Mucosa of descending colon (tissue), 3 donors: ENCODE measurements around the gene ABCB4. TPM values are rescaled to one million over a fixed set of nuclear protein-coding genes. Genes with fewer than 3 reads are reported as not detected.

Source experiments
- ATAC-seq: fragments of 200-7000 bp; cut with Tn5 transposase; one replicate; pipeline ENCODE4 v1.9.1; 2020; ENCODE audit warnings: mild to moderate bottlenecking, moderate library complexity
- DNase-seq, 3 donors: peaks; one replicate each; pipeline ENCODE4 v3.0.0-alpha.2; 2020
- H3K36me3 ChIP-seq: fragments of 200-600 bp; one replicate; pipeline ENCODE4 v1.8.0; 2021; ENCODE audit warnings: low read depth, mild to moderate bottlenecking
- H3K4me1 ChIP-seq: fragments of 200-600 bp; one replicate; pipeline ENCODE4 v1.8.0; 2021; ENCODE audit warnings: low read depth, mild to moderate bottlenecking
- H3K4me3 ChIP-seq: fragments of 200-600 bp; one replicate; pipeline ENCODE4 v1.8.0; 2021; ENCODE audit warnings: mild to moderate bottlenecking
- H3K9me3 ChIP-seq: fragments of 200-600 bp; one replicate; pipeline ENCODE4 v1.8.0; 2021; ENCODE audit warnings: mild to moderate bottlenecking
- intact Hi-C, 2 donors: fragments of 100-400 bp; cut with DNase I in 1 of 2; cut with micrococcal nuclease in 1 of 2; formaldehyde crosslinking; loops; one replicate each; pipeline versions ENCODE4 v1.11.0 to v1.11.1; 2022; cut with DNase I, micrococcal nuclease
- total RNA-seq, 3 donors: library from RNA; stranded (reverse); fragmentation: NEBNext Ultra II Directional in 2 of 3; extraction: Animal tissue kit (Norgen Biotek cat#: 25700) in 2 of 3; gene quantifications; one replicate each; pipeline versions ENCODE4 v1.2.1 to v1.2.4, GENCODE V29; 2021 to 2023
- TF ChIP-seq, protein P1 (sequence below): fragments of 200-600 bp; IDR thresholded peaks from one replicate; pipeline ENCODE4 v1.8.0; 2022; ENCODE audit warnings: antibody characterized with exemption, mild to moderate bottlenecking
- donor health status: DM: no; HTN: no; CAD: no; lungs with moderate emphysema.
- donor health status: DM: no; HTN: no; CAD: no.
- donor health status: DM: no; HTN: yes; CAD: no.

ABCB4 gene
- total RNA-seq, 3 donors from 2014 or later = 0.65 to 1.4 (median 1.2) TPM

DNA sequence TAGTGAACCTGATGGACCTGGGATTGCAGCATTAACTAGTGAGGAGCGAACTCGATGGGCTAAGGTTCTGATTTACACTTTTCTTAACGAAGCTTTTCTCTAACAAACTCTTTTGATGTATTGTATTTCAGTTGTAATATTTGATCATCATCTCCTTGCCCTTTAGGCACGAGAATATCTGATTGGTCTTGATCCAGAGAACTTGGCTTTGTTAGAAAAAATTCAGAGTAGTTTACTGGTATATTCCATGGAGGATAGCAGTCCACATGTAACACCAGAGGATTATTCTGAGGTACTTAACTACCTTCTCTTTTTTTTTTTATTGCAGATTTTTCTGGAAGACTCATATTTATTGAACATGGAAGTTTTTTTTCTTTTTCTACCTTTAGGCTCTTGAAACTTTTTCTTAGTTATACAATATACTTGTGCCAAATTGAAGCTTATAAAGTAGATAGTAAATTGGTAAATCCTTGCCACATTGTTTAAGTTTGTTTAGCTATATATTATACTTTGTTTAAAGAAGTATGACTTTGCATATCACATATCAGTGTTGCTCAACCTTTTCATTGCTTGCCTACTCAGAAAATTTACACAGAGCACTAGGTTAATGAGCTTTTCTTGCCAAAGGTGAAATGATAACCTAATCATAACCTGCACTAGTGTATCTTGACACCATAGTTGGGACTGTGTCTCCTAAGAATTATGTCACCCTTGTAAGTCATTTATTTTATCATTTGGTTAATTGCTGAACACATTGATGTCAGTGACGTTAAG lies 99.6 kb downstream of the ABCB4 start:
- Histone ChIP-seq H3K36me3 (no peaks in the 10 kb centered on the region), H3K4me1 (no peaks in the 10 kb centered on the region), H3K9me3 (no peaks in the 10 kb centered on the region), H3K4me3 (no peak overlapping the region)
- TF ChIP-seq, protein P1, sequence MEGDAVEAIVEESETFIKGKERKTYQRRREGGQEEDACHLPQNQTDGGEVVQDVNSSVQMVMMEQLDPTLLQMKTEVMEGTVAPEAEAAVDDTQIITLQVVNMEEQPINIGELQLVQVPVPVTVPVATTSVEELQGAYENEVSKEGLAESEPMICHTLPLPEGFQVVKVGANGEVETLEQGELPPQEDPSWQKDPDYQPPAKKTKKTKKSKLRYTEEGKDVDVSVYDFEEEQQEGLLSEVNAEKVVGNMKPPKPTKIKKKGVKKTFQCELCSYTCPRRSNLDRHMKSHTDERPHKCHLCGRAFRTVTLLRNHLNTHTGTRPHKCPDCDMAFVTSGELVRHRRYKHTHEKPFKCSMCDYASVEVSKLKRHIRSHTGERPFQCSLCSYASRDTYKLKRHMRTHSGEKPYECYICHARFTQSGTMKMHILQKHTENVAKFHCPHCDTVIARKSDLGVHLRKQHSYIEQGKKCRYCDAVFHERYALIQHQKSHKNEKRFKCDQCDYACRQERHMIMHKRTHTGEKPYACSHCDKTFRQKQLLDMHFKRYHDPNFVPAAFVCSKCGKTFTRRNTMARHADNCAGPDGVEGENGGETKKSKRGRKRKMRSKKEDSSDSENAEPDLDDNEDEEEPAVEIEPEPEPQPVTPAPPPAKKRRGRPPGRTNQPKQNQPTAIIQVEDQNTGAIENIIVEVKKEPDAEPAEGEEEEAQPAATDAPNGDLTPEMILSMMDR = no peak
- peak; percentile 45 for ATAC-seq
- intact Hi-C loops = no loop called here
- no peak for DNase-seq

DNA sequence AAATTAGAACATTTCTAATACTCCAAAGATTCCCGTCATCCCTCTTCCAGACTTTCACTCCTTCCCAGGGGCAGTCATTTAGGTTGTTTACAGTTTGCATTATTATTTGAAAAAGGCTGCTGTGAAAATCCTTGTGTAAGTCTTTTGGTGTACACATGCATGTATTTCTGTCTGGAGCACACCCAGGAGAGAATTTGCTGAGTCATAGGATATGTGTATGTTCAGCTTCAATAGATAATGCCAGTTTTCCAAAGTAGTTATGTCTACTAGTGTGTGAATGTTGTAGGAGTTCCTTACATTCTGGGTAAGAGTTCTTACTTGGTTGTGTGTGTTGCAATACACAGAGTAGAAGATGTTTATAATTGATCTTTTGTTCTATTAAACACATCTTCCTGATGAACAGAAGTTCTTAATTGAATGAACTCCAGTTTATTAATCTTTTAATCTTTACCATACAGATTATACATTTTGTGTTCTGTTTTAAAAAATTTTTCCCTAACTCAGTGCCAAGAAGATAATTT lies 104.8 kb downstream of the ABCB4 start:
- intact Hi-C loops = no loop called here
- H3K4me3 ChIP-seq = no peak overlapping the region
- H3K36me3 ChIP-seq = no peaks in the 10 kb centered on the region
- no peaks in the 10 kb centered on the region for H3K9me3 ChIP-seq
- ATAC-seq = no peak
- TF ChIP-seq, protein P1 = no peak
- H3K4me1 ChIP-seq = no peaks in the 10 kb centered on the region
- DNase-seq = no peak

DNA sequence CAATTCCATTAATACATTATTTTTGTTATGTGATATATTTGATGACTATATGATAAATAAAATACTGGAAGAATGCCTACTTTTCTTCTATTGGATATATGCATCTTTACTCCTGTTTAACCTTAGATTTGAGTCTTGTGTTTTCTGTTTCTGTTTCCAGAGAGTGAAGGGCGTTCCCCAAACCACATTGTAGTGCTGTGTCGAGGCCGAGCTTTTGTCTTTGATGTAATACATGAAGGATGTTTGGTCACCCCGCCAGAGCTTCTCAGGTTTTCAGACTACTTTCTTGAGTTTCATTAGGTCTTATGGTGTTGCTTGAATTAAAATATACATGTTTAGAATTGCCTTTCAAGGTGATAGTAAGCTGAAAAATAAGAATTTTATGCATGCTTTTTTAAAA lies 106.3 kb downstream of the ABCB4 start:
- Histone ChIP-seq H3K4me1 (no peaks in the 10 kb centered on the region), H3K4me3 (no peak overlapping the region), H3K36me3 (no peaks in the 10 kb centered on the region), H3K9me3 (no peaks in the 10 kb centered on the region)
- DNase-seq = no peak
- TF ChIP-seq, protein P1 = no peak
- intact Hi-C loops = no loop called here
- ATAC-seq = no peak

DNA sequence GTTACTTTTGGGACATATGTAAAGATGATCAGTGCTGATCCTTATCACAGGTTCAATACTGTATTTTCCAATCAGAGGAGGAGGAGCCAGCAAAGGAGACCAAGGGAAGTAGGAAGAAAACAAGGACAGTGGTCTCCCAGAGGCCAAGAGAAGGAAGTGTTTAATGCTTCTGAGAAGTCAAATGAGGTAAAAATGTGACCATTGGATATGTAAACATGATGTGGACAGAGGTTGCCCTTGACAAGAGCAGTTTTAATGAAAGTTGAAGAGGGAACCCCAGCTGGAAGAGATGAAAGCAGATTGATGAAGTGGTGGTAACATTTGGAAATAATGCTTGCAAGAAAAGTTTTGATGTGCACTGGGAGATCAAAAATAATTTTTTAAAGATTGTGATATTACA lies 111.2 kb downstream of the ABCB4 start:
- Histone ChIP-seq H3K9me3 (no peaks in the 10 kb centered on the region), H3K36me3 (no peaks in the 10 kb centered on the region), H3K4me3 (no peak overlapping the region), H3K4me1 (no peaks in the 10 kb centered on the region)
- ATAC-seq (no peak), DNase-seq (no peak)
- TF ChIP-seq, protein P1 = no peak
- intact Hi-C loops = no loop called here

DNA sequence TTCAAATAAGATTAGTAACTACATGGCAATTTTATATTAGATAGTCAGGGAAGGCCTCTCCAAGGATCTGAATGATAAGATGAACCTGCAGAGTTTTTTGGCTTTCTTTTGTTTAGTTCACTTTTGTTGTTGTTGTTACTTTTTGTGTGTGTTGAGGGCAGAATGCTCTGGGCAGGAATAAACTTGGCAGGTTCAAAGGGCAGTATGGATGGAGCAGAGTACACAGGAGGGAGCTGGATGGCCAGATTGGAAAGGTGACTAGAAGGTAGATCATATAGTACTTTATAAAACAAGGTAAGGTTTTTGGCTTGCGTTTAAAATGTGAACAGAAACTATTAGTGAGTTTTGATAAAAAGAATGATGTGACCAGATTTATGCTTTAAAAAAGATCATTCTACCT lies 112.1 kb downstream of the ABCB4 start:
- no peak for ATAC-seq
- intact Hi-C loops = no loop called here
- TF ChIP-seq, protein P1 = no peak
- no peak for DNase-seq
- no peaks in the 10 kb centered on the region for H3K9me3 ChIP-seq
- no peak overlapping the region for H3K4me3 ChIP-seq
- H3K36me3 ChIP-seq = no peaks in the 10 kb centered on the region
- H3K4me1 ChIP-seq = no peaks in the 10 kb centered on the region
